ENCODE data around the gene TMEM120A. TPM values are rescaled to one million over a fixed set of nuclear protein-coding genes. Genes with fewer than 3 reads are reported as not detected.

TMEM120A gene
- polyA plus RNA-seq, 1 of the 3 experiments (the other 2 are of a cell fraction) = 59.8 TPM

DNA sequence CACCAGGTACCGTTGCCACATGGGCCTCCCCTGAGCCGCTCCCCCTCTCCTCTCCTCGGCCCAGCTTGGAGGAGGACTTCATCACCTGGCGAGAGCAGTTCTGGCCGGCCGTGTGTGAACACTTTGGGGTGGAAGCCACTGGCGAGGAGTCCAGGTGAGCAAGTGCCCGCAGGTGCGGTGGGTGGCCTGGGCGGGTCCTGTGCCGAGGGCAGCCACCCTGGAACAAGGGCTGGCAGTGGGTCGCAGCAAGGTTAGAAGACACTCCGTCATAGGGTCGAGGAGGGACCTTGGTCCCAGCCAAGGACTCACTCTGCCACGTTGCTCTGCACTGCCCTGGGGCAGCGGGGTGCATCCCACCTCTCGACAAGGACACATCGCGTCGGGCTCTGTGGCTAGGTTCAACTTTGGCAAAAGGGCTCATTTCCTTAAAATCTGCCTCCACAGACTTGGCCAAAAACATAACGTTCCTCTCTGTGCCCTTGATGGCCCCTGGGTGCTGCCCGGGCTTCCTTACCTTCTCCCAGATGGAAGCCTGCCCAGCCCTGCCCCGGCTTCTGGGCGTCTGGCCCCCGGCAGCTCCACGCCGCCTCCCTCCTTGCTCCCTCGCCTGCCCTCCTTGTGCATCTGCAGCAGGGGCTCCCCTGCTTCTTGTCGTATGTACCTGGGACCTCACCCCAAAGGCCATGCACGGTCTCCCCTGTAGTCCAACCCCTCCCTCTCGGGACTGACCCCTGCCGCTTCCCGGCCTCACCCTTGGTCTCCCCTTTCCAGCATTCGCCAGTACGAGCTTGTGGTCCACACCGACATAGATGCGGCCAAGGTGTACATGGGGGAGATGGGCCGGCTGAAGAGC, 12.7 kb downstream of the TMEM120A start:
- Histone ChIP-seq H3K4me2 (no peak overlapping the region), H3K4me3 (ENCODE audit: low read depth in 2 of 2, low read length in 1 of 2) (no peak overlapping the region), H3K27ac (ENCODE audit: low read depth in 2 of 2, low read length in 1 of 2) (no peak overlapping the region), H3K9me3 (no peaks in the 10 kb centered on the region), H3K9me2 (no peaks in the 10 kb centered on the region), H2AFZ (ENCODE audit: low read depth) (no peak overlapping the region), H3K4me1 (ENCODE audit: control insufficient read depth in 1 of 2, insufficient read depth in 2 of 2, low read depth in 1 of 2, low read length in 1 of 2) (no peaks in the 10 kb centered on the region; a peak in 1 of 4 replicates), H3F3A (replicated peaks; ENCODE audit: insufficient read depth) (no peaks in the 10 kb centered on the region), H3K27me3 (ENCODE audit: insufficient read depth) (no peaks in the 10 kb centered on the region), H3K9ac (no peak overlapping the region), H3K36me3 (replicated peaks in 1 of 2; ENCODE audit: control insufficient read depth in 1 of 2, insufficient read depth in 2 of 2, low read length in 1 of 2) (peaks cover 21 to 57% of the 10 kb centered on the region in 2 experiments), H3K79me2 (ENCODE audit: insufficient read depth) (no peaks in the 10 kb centered on the region), H4K20me1 (ENCODE audit: insufficient read depth) (no peaks in the 10 kb centered on the region)
- peak; percentile 42 for DNase-seq
- 90% methylated on average over 32 of the region's 38 CpGs for WGBS (ENCODE audit: low lambda C conversion rate)
- TF ChIP-seq, protein P1, sequence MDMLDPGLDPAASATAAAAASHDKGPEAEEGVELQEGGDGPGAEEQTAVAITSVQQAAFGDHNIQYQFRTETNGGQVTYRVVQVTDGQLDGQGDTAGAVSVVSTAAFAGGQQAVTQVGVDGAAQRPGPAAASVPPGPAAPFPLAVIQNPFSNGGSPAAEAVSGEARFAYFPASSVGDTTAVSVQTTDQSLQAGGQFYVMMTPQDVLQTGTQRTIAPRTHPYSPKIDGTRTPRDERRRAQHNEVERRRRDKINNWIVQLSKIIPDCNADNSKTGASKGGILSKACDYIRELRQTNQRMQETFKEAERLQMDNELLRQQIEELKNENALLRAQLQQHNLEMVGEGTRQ (IDR thresholded peaks at IDR 0.05; ENCODE audit: borderline replicate concordance, low read depth, low read length) = no peak
- TF ChIP-seq POLR2AphosphoS5 (IDR thresholded peaks at IDR 0.05; ENCODE audit: low read depth, low read length) (no peak), GATA2 (CRISPR knock-in tag; IDR thresholded peaks at IDR 0.05) (no peak), YY1 (IDR thresholded peaks at IDR 0.05; ENCODE audit: low read depth) (no peak), FOXJ3 (CRISPR knock-in tag; IDR thresholded peaks at IDR 0.05) (no peak), MEF2A (IDR thresholded peaks at IDR 0.05; ENCODE audit: borderline replicate concordance, low read depth) (no peak), RAD21 (IDR thresholded peaks at IDR 0.05; ENCODE audit: low read length) (no peak), CHD2 (IDR thresholded peaks at IDR 0.05; ENCODE audit: low read length, partially characterized antibody) (no peak), MXI1 (IDR thresholded peaks at IDR 0.05; ENCODE audit: low read depth, low read length) (no peak), SIN3A (IDR thresholded peaks at IDR 0.05; ENCODE audit: borderline replicate concordance, low read depth, low read length) (no peak)
- TF ChIP-seq, protein P2, sequence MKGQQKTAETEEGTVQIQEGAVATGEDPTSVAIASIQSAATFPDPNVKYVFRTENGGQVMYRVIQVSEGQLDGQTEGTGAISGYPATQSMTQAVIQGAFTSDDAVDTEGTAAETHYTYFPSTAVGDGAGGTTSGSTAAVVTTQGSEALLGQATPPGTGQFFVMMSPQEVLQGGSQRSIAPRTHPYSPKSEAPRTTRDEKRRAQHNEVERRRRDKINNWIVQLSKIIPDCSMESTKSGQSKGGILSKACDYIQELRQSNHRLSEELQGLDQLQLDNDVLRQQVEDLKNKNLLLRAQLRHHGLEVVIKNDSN (IDR thresholded peaks at IDR 0.05; ENCODE audit: borderline replicate concordance, low read depth) = no peak
- TF ChIP-seq, protein P3, sequence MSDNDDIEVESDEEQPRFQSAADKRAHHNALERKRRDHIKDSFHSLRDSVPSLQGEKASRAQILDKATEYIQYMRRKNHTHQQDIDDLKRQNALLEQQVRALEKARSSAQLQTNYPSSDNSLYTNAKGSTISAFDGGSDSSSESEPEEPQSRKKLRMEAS (IDR thresholded peaks at IDR 0.05; ENCODE audit: low read depth) = no peak
- ChIA-PET POLR2A (no interaction called here), CTCF (interaction anchor here (0.8 to 1.3 kb wide), 4 partner anchors 9 to 115 kb away, joined by 3 to 5 read pairs (median 4); no protein-coding TSS in a partner anchor)

GRCh38 chr7:75981203-75981452, 13.3 kb downstream of the TMEM120A start:
- no peak for TF ChIP-seq GATA2 (CRISPR knock-in tag; IDR thresholded peaks at IDR 0.05)
- H3K36me3 ChIP-seq (replicated peaks in 1 of 2; ENCODE audit: control insufficient read depth in 1 of 2, insufficient read depth in 2 of 2, low read length in 1 of 2) = peaks cover 25 to 52% of the 10 kb centered on the region in 2 experiments
- H3F3A ChIP-seq (replicated peaks; ENCODE audit: insufficient read depth) = no peaks in the 10 kb centered on the region
- H3K4me3 ChIP-seq (ENCODE audit: low read depth in 2 of 2, low read length in 1 of 2) = no peak overlapping the region
- no peak overlapping the region for H3K9ac ChIP-seq
- H3K9me3 ChIP-seq = no peaks in the 10 kb centered on the region
- H3K79me2 ChIP-seq (ENCODE audit: insufficient read depth) = no peaks in the 10 kb centered on the region
- DNase-seq = no peak
- no peaks in the 10 kb centered on the region; a peak in 1 of 4 replicates for H3K4me1 ChIP-seq (ENCODE audit: control insufficient read depth in 1 of 2, insufficient read depth in 2 of 2, low read depth in 1 of 2, low read length in 1 of 2)
- ChIA-PET CTCF (no interaction called here), POLR2A (no interaction called here)
- no peak overlapping the region for H3K4me2 ChIP-seq
- H3K27me3 ChIP-seq (ENCODE audit: insufficient read depth) = no peaks in the 10 kb centered on the region
- no peak overlapping the region for H3K27ac ChIP-seq (ENCODE audit: low read depth in 2 of 2, low read length in 1 of 2)
- WGBS (ENCODE audit: low lambda C conversion rate) = 80% methylated on average over 12 of the region's 12 CpGs
- no peaks in the 10 kb centered on the region for H3K9me2 ChIP-seq
- H4K20me1 ChIP-seq (ENCODE audit: insufficient read depth) = no peaks in the 10 kb centered on the region
- H2AFZ ChIP-seq (ENCODE audit: low read depth) = no peak overlapping the region

All from SK-N-SH (cell line).